OCI-LY3 (cell line): Measurements from ENCODE around the gene IL18RAP.

Source experiments
- EZH2phosphoT487 ChIP-seq: fragments of 200-600 bp; shearing (Covaris generic); IDR thresholded peaks from 2 replicates; pipeline ENCODE4 v1.6.1; 2018; ENCODE audit warnings: antibody characterized with exemption, mixed run types, low read depth
- TF ChIP-seq, protein P1 (sequence below): fragments of 200-600, 300-600 bp; sonication (generic); IDR thresholded peaks from 2 replicates; pipeline ENCODE4 v1.5.1; 2014; ENCODE audit warnings: antibody characterized with exemption, low read length, low read depth

DNA sequence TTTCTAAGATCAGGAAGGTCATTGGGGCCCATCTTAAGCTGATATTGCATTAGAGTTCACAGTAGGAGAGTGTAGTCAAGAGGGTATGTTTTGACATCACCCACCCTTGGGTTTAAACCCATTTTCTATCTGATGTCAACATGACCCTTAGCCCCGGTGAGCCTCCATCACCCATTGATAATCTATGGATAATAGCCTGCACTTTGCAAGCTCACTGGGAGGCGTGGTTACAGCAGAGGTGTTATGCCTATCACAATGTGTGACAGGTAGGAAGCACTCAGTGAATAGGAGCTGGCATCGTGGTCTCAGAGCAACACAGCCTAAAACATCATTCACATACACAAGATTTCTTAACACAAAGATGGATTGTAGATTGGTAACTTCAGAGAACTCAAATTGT lies 21.3 kb downstream of the IL18RAP start:
- TF ChIP-seq, protein P1, sequence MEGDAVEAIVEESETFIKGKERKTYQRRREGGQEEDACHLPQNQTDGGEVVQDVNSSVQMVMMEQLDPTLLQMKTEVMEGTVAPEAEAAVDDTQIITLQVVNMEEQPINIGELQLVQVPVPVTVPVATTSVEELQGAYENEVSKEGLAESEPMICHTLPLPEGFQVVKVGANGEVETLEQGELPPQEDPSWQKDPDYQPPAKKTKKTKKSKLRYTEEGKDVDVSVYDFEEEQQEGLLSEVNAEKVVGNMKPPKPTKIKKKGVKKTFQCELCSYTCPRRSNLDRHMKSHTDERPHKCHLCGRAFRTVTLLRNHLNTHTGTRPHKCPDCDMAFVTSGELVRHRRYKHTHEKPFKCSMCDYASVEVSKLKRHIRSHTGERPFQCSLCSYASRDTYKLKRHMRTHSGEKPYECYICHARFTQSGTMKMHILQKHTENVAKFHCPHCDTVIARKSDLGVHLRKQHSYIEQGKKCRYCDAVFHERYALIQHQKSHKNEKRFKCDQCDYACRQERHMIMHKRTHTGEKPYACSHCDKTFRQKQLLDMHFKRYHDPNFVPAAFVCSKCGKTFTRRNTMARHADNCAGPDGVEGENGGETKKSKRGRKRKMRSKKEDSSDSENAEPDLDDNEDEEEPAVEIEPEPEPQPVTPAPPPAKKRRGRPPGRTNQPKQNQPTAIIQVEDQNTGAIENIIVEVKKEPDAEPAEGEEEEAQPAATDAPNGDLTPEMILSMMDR: no peak
- no peak for TF ChIP-seq EZH2phosphoT487
